GM18502 (cell line): ENCODE results near the gene SCGB1D2.

Source experiments
- ATAC-seq: cut with Tn5 transposase; IDR thresholded peaks from one replicate; pipeline ENCODE4 v1.9.1; 2021; ENCODE audit warnings: mild to moderate bottlenecking; ENCODE audit not compliant: unreplicated experiment, poor library complexity

SCGB1D2 gene

GRCh38 chr11:62256281-62256680 is 14.2 kb downstream of the SCGB1D2 start:
- ATAC-seq: no peak

DNA sequence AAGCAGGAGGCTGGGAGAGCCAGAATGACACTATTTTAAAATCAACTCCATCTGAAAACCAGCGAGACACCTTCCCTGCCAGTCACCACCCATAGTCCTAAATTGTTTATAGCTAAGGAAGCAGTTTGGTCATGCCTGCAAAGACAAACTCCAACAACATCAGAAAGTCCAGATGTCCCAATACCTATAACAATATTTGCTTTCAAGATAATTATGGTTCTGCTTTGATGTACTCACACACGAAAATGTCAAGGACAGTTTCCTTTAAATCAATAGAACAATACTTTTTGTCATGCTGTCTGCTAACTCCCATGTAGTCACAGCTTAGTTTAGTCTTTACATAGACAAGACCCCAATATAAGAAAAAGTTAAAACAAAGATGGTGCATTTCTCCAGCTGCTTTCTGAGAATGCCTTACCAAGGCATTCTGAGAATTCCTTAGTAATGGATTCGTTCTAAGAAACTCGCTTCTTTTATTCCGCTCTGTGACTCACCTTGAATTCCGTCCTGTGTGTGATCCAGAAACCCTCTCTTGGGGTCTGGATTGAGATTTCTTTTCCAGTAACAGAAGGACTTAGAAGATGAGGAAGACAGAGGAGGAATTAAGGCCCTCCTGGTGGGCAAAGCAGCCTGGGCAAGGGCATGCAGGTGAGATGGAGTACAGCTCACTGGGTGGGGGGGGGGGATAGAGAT is 18.4 kb downstream of the SCGB1D2 start:
- no peak for ATAC-seq

DNA sequence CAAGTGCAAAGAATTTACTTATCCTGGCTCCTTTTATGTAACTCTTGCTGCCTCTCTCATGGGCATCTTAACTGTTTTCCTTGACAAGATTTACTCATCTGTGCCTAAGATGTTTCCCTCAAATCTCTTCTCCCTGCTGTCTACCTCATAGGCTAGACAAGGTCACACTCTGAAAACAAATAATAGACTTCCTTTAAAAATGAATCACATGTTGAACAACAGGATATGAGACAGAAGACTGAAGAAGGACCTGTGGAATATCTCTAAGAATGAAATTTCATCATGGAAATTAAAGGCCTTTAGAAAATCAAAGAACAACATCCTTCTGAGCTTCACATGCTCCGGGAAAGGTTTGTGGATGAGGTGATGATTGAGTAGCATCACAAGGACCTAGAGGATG is 22.0 kb downstream of the SCGB1D2 start:
- ATAC-seq: no peak

- no peak for ATAC-seq
Observed at GRCh38 chr11:62266558-62266957, 24.5 kb downstream of the SCGB1D2 start.

GRCh38 chr11:62267050-62267449 is 25.0 kb downstream of the SCGB1D2 start:
- no peak for ATAC-seq

GRCh38 chr11:62267576-62267975 is 25.5 kb downstream of the SCGB1D2 start:
- ATAC-seq: no peak

- no peak for ATAC-seq
Observed at GRCh38 chr11:62269654-62270278, 27.7 kb downstream of the SCGB1D2 start, which contains the start of gene SCGB2A2. Gene SCGB2A2, plus strand, starts transcription at chr11:62270158. Its CDS starts 59 bp downstream, at chr11:62270217.

DNA sequence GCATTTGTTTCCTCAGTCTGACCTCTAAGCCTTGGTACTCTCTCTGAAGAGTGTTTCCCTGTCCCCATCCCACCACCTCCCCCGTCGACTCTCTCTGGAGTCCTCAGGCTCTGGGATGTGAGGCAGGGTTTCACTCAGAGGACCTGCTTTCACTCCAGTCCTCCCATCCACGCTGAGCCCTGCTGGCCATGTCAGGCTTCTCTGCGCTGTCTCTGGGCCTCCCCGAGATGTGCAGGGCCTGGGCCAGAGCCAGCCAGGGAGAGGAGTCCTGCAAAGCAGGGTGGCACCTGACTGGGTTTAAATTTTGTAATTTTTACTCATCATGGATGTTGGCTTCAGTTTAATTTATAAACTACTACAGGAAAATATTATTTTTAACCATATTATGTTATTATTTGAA is 31.2 kb downstream of the SCGB1D2 start:
- no peak for ATAC-seq

- no peak for ATAC-seq
Observed at GRCh38 chr11:62273789-62274275, 31.8 kb downstream of the SCGB1D2 start.

DNA sequence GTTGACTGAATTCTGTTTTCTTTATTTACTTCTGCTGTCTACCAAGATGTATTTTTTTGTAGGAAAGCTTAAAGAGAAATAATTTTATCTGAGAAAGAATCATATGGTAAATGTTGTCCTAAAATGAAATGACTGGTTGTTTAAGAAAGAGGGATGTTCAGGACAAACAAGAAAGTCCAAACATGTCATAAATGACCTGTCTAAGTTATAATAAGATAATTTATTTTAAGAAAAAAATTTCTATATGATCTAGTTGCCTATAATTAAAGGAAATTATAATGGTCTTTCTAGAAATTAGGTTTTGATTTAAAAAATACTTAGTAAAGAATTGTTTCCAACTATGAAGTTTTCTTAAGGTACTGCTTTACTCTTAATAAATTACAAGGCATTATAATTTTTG is 38.4 kb downstream of the SCGB1D2 start:
- ATAC-seq: no peak
